ENCODE results near the gene GCSAM.

DNA sequence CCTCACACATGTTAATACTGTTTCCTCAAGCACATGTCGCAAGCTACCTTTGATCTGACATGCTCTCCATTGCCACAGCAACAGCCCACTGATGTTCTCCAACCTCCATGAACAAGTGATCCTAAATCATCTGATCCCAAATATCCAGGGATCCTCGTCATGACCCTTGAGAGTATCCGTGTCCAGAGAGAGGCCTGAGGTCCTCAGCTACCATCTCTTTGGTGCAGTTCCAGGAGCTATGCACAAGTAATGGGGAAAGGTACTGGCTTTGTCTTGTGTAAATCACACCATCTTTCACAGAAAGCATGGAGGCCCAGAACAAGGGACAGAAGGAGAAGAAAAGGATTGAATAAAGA, 2.4 kb downstream of the GCSAM start:
- TF ChIP-seq, protein P1, sequence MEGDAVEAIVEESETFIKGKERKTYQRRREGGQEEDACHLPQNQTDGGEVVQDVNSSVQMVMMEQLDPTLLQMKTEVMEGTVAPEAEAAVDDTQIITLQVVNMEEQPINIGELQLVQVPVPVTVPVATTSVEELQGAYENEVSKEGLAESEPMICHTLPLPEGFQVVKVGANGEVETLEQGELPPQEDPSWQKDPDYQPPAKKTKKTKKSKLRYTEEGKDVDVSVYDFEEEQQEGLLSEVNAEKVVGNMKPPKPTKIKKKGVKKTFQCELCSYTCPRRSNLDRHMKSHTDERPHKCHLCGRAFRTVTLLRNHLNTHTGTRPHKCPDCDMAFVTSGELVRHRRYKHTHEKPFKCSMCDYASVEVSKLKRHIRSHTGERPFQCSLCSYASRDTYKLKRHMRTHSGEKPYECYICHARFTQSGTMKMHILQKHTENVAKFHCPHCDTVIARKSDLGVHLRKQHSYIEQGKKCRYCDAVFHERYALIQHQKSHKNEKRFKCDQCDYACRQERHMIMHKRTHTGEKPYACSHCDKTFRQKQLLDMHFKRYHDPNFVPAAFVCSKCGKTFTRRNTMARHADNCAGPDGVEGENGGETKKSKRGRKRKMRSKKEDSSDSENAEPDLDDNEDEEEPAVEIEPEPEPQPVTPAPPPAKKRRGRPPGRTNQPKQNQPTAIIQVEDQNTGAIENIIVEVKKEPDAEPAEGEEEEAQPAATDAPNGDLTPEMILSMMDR (IDR thresholded peaks at IDR 0.05; ENCODE audit: insufficient read depth, low read length) = no peak
- TF ChIP-seq GABPA (IDR thresholded peaks at IDR 0.05; ENCODE audit: low read depth) = no peak

Data from HL-60 (cell line).